ENCODE results near the gene GOLGA2.

DNA sequence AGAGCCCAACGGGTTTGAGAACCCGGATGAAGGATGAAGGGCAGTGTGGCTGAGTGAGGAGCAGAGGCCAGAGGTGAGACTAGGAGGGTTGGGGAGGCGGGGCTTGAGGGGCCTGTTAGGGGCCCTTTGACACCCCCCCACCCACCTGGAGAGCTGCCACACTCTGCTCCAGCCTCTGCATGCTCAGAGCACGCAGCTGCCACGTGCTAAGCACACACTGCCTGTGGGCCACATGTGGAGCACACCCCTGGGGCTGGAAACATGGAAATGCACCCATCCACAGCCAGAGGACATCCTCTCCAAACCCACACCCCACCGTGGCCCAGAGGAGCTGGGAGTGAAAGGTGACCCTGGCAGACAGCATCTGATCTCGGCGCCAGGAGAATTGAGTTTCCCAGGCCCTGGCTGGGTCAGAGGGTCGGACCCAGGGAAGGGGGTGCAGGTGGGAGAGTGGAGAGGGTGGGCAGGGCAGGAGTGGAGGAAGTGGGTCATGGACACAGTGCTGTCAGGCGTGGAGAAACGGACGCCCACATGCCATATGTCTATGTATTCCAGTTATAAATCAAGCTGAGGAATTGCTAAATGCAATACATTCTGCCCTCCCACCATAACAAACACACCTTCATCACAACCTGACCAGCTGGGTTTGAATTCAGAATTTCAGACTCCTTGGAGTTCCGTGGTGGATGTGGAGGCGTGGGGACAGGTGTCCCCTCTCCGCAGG lies 66.7 kb downstream of the GOLGA2 start:
- no peak for TF ChIP-seq POLR2AphosphoS5 (IDR thresholded peaks at IDR 0.05; ENCODE audit: low read depth)
- TF ChIP-seq, protein P1, sequence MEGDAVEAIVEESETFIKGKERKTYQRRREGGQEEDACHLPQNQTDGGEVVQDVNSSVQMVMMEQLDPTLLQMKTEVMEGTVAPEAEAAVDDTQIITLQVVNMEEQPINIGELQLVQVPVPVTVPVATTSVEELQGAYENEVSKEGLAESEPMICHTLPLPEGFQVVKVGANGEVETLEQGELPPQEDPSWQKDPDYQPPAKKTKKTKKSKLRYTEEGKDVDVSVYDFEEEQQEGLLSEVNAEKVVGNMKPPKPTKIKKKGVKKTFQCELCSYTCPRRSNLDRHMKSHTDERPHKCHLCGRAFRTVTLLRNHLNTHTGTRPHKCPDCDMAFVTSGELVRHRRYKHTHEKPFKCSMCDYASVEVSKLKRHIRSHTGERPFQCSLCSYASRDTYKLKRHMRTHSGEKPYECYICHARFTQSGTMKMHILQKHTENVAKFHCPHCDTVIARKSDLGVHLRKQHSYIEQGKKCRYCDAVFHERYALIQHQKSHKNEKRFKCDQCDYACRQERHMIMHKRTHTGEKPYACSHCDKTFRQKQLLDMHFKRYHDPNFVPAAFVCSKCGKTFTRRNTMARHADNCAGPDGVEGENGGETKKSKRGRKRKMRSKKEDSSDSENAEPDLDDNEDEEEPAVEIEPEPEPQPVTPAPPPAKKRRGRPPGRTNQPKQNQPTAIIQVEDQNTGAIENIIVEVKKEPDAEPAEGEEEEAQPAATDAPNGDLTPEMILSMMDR (IDR thresholded peaks at IDR 0.05; ENCODE audit: insufficient read depth, low read length), result no peak

Data from HL-60 (cell line).